ENCODE measurements around the gene NBEAL1.

Gene NBEAL1

DNA sequence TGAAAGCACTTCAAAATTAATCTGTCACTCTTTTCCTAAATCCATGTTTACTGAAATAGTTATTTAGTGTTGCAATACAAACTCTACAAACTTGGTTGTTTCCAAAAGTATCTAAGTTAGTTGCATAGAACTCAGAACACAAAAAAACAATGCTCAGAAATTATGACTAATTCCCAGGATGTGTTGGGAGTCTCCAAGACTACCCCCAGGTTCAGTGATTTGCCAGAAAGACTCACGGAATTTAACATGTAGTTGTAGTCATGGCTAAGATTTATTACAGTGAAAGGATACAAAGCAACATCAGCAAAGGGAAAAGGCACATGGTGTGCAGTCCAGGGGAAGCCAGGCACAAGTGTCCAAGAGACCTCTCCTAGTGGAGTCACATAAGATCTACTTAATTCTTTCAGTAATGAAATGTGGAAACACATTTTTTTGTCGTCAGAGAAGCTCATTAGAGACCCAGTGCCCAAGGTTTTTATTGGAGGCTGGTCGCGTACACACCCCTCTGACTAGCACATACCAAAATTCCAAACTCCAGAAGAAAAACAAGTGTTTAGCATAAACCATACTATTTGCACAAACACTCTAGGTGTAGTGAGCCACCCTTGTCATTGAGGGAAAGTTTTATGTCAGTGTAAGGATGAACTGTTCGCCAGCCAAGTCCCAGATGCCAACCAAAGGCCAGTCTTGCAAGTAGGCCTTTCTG, 180.8 kb downstream of the NBEAL1 start:
- Histone ChIP-seq H3K27ac (ENCODE audit: extremely low read depth, low read depth, low read length) (no peak overlapping the region), H3K4me1 (ENCODE audit: control insufficient read depth, insufficient read depth, low read length) (no peaks in the 10 kb centered on the region), H3K9me3 (ENCODE audit: control insufficient read depth, insufficient read depth, low read depth, low read length) (no peaks in the 10 kb centered on the region), H3K36me3 (ENCODE audit: control insufficient read depth in 2 of 2, insufficient read depth in 1 of 2, low read length in 2 of 2) (peaks cover under 1 to 19% of the 10 kb centered on the region in 2 experiments), H3K4me3 (ENCODE audit: low read depth, low read length) (no peak overlapping the region)
- ChIA-PET CTCF (no interaction called here), POLR2A (no interaction called here)
- TF ChIP-seq HOXA7 (CRISPR knock-in tag; IDR thresholded peaks at IDR 0.05; ENCODE audit: borderline replicate concordance) (no peak), ZBTB48 (tag by site-specific recombination; IDR thresholded peaks at IDR 0.05) (no peak), ZNF354C (tag by site-specific recombination; IDR thresholded peaks at IDR 0.05; ENCODE audit: borderline replicate concordance, low read depth) (no peak), PATZ1 (tag by site-specific recombination; IDR thresholded peaks at IDR 0.05) (no peak), ZNF521 (tag by site-specific recombination; IDR thresholded peaks at IDR 0.05) (no peak), ZNF768 (tag by site-specific recombination; IDR thresholded peaks at IDR 0.05) (no peak), ZNF148 (tag by site-specific recombination; IDR thresholded peaks at IDR 0.05; ENCODE audit: borderline replicate concordance) (no peak), PRDM10 (tag by site-specific recombination; IDR thresholded peaks at IDR 0.05) (no peak), ZNF202 (tag by site-specific recombination; IDR thresholded peaks at IDR 0.05; ENCODE audit: borderline replicate concordance) (no peak)
- TF ChIP-seq, protein P1, sequence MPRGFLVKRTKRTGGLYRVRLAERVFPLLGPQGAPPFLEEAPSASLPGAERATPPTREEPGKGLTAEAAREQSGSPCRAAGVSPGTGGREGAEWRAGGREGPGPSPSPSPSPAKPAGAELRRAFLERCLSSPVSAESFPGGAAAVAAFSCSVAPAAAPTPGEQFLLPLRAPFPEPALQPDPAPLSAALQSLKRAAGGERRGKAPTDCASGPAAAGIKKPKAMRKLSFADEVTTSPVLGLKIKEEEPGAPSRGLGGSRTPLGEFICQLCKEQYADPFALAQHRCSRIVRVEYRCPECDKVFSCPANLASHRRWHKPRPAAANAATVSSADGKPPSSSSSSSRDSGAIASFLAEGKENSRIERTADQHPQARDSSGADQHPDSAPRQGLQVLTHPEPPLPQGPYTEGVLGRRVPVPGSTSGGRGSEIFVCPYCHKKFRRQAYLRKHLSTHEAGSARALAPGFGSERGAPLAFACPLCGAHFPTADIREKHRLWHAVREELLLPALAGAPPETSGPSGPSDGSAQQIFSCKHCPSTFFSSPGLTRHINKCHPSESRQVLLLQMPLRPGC (tag by site-specific recombination; IDR thresholded peaks at IDR 0.05) = no peak

- CTCF ChIA-PET = interaction anchor here (0.6 to 0.8 kb wide), 2 partner anchors 628 to 867 kb away, joined by 3 read pairs; no protein-coding TSS in a partner anchor
- POLR2A ChIA-PET = no interaction called here
- no peak overlapping the region for H3K27ac ChIP-seq (ENCODE audit: extremely low read depth, low read depth, low read length)
- H3K4me3 ChIP-seq (ENCODE audit: low read depth, low read length) = no peak overlapping the region
- H3K4me1 ChIP-seq (ENCODE audit: control insufficient read depth, insufficient read depth, low read length) = no peaks in the 10 kb centered on the region
- peaks cover 4 to 12% of the 10 kb centered on the region in 2 experiments; a peak in 2 of 3 replicates for H3K36me3 ChIP-seq (ENCODE audit: control insufficient read depth in 2 of 2, insufficient read depth in 1 of 2, low read length in 2 of 2)
- no peaks in the 10 kb centered on the region for H3K9me3 ChIP-seq (ENCODE audit: control insufficient read depth, insufficient read depth, low read depth, low read length)
- TF ChIP-seq ZFP41 (tag by site-specific recombination; IDR thresholded peaks at IDR 0.05; ENCODE audit: borderline replicate concordance) (no peak), ZNF19 (tag by site-specific recombination; IDR thresholded peaks at IDR 0.05; ENCODE audit: low read depth) (no peak), PRDM2 (tag by site-specific recombination; IDR thresholded peaks at IDR 0.05; ENCODE audit: borderline replicate concordance) (no peak), ZNF274 (IDR thresholded peaks at IDR 0.05; ENCODE audit: low read length) (no peak), ZNF274 (tag by site-specific recombination; IDR thresholded peaks at IDR 0.05; ENCODE audit: borderline replicate concordance) (no peak), ZNF837 (tag by site-specific recombination; IDR thresholded peaks at IDR 0.05) (no peak), YY2 (tag by site-specific recombination; IDR thresholded peaks at IDR 0.05) (no peak)
These were observed 186.2 kb downstream of the NBEAL1 start for GRCh38 chr2:203200866-203201265.
